ENCODE measurements around the gene SPATA16.

DNA sequence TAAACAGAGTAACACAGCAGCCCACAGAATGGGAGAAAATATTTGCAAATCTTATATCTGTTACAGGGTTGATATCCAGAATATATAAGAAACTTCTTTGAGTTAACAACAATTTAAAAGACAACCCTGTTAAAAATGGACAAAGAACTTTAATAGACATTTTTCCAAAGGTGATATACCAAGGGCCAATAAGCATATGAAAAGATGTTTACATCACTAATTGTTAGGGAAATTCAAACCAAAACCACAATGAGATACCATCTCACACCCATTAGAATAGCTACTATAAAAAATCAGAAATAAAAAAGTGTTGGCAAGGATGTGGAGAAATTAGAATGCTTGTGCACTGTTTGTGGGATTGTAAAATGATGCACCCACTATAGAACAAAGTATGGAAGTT, 110.8 kb downstream of the SPATA16 start:
- TF ChIP-seq EZH2phosphoT487 (IDR thresholded peaks at IDR 0.05; ENCODE audit: low read length), result no peak
- TF ChIP-seq, protein P1, sequence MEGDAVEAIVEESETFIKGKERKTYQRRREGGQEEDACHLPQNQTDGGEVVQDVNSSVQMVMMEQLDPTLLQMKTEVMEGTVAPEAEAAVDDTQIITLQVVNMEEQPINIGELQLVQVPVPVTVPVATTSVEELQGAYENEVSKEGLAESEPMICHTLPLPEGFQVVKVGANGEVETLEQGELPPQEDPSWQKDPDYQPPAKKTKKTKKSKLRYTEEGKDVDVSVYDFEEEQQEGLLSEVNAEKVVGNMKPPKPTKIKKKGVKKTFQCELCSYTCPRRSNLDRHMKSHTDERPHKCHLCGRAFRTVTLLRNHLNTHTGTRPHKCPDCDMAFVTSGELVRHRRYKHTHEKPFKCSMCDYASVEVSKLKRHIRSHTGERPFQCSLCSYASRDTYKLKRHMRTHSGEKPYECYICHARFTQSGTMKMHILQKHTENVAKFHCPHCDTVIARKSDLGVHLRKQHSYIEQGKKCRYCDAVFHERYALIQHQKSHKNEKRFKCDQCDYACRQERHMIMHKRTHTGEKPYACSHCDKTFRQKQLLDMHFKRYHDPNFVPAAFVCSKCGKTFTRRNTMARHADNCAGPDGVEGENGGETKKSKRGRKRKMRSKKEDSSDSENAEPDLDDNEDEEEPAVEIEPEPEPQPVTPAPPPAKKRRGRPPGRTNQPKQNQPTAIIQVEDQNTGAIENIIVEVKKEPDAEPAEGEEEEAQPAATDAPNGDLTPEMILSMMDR (IDR thresholded peaks at IDR 0.05; ENCODE audit: low read length), result no peak
